WTC11 (cell line): ENCODE results near the gene PLPPR3. TPM values are rescaled to one million over a fixed set of nuclear protein-coding genes. Genes with fewer than 3 reads are reported as not detected.

ENCODE experiments used
- ATAC-seq: fragments of 200-7000 bp; cut with Tn5 transposase; 2 replicates; pipeline ENCODE4 v1.10.0; 2021; ENCODE audit warnings: mild to moderate bottlenecking, moderate library complexity
- CTCF ChIA-PET: fragments of 300-600 bp; sonication (Branson Sonifier 250); formaldehyde crosslinking; loops from one replicate; lab custom pipeline; 2021; ENCODE audit warnings: antibody characterized with exemption; lab: Charles Lee
- POLR2A ChIA-PET: fragments of 350-600 bp; sonication (Branson Sonifier 250); formaldehyde crosslinking; loops from one replicate; lab custom pipeline; 2021; ENCODE audit warnings: antibody characterized with exemption; lab: Charles Lee
- DNase-seq: peaks from one replicate; pipeline ENCODE4 v3.0.0; 2021; ENCODE audit warnings: low spot score
- H3K27ac Mint-ChIP-seq: 2 replicates; pipeline ENCODE4 v1.8.0; 2021; ENCODE audit warnings: mixed read lengths
- H3K27me3 Mint-ChIP-seq: 2 replicates; pipeline ENCODE4 v1.8.0; 2021; ENCODE audit warnings: low read depth, mild to moderate bottlenecking, moderate library complexity, mixed read lengths
- H3K36me3 Mint-ChIP-seq: 2 replicates; pipeline ENCODE4 v1.8.0; 2021; ENCODE audit warnings: mixed read lengths
- H3K4me1 Mint-ChIP-seq: 2 replicates; pipeline ENCODE4 v1.8.0; 2022; ENCODE audit warnings: mixed read lengths
- H3K4me3 Mint-ChIP-seq: 2 replicates; pipeline ENCODE4 v1.8.0; 2021; ENCODE audit warnings: mild to moderate bottlenecking, moderate library complexity, mixed read lengths
- H3K9me3 Mint-ChIP-seq: 2 replicates; pipeline ENCODE4 v1.8.0; 2021; ENCODE audit warnings: mixed read lengths
- ETV6 ChIP-seq: sonication (generic); formaldehyde crosslinking; IDR thresholded peaks from 2 replicates; pipeline ENCODE4 v1.8.1; 2022; ENCODE audit warnings: mild to moderate bottlenecking, missing genetic modification reagents
- FOXP1 ChIP-seq: sonication (generic); formaldehyde crosslinking; IDR thresholded peaks from 2 replicates; pipeline ENCODE4 v1.8.0; 2022; ENCODE audit warnings: missing genetic modification reagents, mild to moderate bottlenecking, moderate library complexity, borderline replicate concordance
- GTF2I ChIP-seq: fragments of 250-450 bp; sonication (Bioruptor Pico); conservative IDR thresholded peaks from 2 replicates; pipeline ENCODE4 v1.4.0; 2021; ENCODE audit warnings: mild to moderate bottlenecking
- IRF2 ChIP-seq: sonication (generic); formaldehyde crosslinking; IDR thresholded peaks from 2 replicates; pipeline ENCODE4 v1.8.0; 2022; ENCODE audit warnings: low read depth, missing genetic modification reagents, borderline replicate concordance
- KAT7 ChIP-seq: sonication (generic); formaldehyde crosslinking; IDR thresholded peaks from 2 replicates; pipeline ENCODE4 v1.8.1; 2023; ENCODE audit warnings: missing genetic modification reagents, mild to moderate bottlenecking, borderline replicate concordance
- NR1H2 ChIP-seq: sonication (generic); formaldehyde crosslinking; IDR thresholded peaks from 2 replicates; pipeline ENCODE4 v1.9.0; 2021; ENCODE audit warnings: mild to moderate bottlenecking, moderate library complexity, missing genetic modification reagents
- RORB ChIP-seq: fragments of 250-450 bp; sonication (Bioruptor Pico); IDR thresholded peaks from 2 replicates; pipeline ENCODE4 v1.9.0; 2021; ENCODE audit warnings: mild to moderate bottlenecking
- ZNF219 ChIP-seq: sonication (generic); formaldehyde crosslinking; IDR thresholded peaks from 2 replicates; pipeline ENCODE4 v1.8.0; 2023; ENCODE audit warnings: missing genetic modification reagents, mild to moderate bottlenecking, borderline replicate concordance
- total RNA-seq: library from RNA; stranded (reverse); gene quantifications from 3 replicates; pipeline ENCODE4 v1.2.3, GENCODE V29; 2021
- TF ChIP-seq, protein P1 (sequence below): fragments of 250-450 bp; sonication (Bioruptor Pico); IDR thresholded peaks from 2 replicates; pipeline ENCODE4 v1.9.0; 2021; ENCODE audit warnings: mild to moderate bottlenecking, borderline replicate concordance
- TF ChIP-seq, protein P2 (sequence below): sonication (generic); formaldehyde crosslinking; IDR thresholded peaks from 2 replicates; pipeline ENCODE4 v1.8.0; 2023; ENCODE audit warnings: mild to moderate bottlenecking, missing genetic modification reagents
- TF ChIP-seq, protein P3 (sequence below): fragments of 200-600 bp; IDR thresholded peaks from 2 replicates; pipeline ENCODE4 v1.8.0; 2022; ENCODE audit warnings: antibody characterized with exemption
- TF ChIP-seq, protein P4 (sequence below): sonication (generic); formaldehyde crosslinking; IDR thresholded peaks from 2 replicates; pipeline ENCODE4 v1.8.1; 2023; ENCODE audit warnings: mild to moderate bottlenecking, missing genetic modification reagents, borderline replicate concordance
- TF ChIP-seq, protein P5 (sequence below): sonication (generic); formaldehyde crosslinking; IDR thresholded peaks from 2 replicates; pipeline ENCODE4 v1.8.1; 2022; ENCODE audit warnings: low read depth, missing genetic modification reagents, borderline replicate concordance
- TF ChIP-seq, protein P6 (sequence below): fragments of 250-450 bp; sonication (Bioruptor Pico); IDR thresholded peaks from 2 replicates; pipeline ENCODE4 v2.1.2; 2022; ENCODE audit warnings: mild to moderate bottlenecking, moderate library complexity

Gene PLPPR3
- total RNA-seq, 1 experiment from 2014 or later, result 60.6 TPM

DNA sequence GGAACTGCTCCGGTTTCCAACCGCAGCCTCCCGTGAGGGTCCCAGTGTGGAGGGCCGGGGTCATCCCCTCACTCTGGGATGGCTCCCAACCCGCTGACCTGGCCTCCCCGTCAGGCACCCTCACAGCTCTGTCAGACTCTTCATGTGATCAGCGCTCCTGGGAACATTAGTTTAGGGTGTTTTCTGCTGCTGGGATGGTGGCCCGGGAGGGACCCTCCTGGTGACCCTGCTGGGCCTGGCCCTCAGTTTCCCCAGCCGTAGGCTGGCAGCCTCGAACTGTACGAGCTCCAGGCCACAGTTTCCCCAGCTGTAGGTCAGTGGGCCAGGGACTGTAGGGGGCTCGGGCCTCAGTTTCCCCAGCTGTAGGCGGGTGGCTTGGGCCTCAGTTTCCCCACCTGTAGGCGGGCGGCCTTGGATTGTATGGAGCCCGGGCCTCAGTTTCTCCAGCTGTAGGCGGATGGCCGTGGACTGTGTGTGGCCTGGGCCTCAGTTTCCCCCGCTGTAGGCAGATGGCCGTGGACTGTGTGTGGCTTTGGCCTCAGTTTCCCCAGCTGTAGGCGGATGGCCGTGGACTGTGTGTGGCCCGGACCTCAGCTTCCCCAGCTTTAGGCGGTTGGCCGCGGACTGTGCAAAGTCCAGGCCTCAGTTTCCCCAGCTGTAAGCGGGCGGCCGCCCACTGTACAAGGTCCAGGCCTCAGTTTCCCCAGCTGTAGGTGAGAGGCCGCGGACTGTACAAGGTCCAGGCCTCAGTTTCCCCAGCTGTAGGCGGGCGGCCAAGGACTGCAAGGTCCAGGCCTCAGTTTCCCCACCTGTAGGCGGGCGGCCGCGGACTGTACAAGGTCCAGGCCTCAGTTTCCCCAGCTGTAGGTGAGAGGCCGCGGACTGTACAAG lies 25.8 kb downstream of the PLPPR3 start:
- ChIA-PET CTCF (interaction anchor here (0.5 to 1.1 kb wide), 2 partner anchors 25 to 381 kb away, joined by 3 to 4 read pairs; no protein-coding TSS in a partner anchor), POLR2A (interaction anchor here (1.4 kb wide), 1 partner anchor 12 kb away, joined by 5 read pairs; no protein-coding TSS in a partner anchor)
- TF ChIP-seq KAT7 (CRISPR knock-in tag) (no peak), RORB (CRISPR knock-in tag) (no peak)
- TF ChIP-seq, protein P1, sequence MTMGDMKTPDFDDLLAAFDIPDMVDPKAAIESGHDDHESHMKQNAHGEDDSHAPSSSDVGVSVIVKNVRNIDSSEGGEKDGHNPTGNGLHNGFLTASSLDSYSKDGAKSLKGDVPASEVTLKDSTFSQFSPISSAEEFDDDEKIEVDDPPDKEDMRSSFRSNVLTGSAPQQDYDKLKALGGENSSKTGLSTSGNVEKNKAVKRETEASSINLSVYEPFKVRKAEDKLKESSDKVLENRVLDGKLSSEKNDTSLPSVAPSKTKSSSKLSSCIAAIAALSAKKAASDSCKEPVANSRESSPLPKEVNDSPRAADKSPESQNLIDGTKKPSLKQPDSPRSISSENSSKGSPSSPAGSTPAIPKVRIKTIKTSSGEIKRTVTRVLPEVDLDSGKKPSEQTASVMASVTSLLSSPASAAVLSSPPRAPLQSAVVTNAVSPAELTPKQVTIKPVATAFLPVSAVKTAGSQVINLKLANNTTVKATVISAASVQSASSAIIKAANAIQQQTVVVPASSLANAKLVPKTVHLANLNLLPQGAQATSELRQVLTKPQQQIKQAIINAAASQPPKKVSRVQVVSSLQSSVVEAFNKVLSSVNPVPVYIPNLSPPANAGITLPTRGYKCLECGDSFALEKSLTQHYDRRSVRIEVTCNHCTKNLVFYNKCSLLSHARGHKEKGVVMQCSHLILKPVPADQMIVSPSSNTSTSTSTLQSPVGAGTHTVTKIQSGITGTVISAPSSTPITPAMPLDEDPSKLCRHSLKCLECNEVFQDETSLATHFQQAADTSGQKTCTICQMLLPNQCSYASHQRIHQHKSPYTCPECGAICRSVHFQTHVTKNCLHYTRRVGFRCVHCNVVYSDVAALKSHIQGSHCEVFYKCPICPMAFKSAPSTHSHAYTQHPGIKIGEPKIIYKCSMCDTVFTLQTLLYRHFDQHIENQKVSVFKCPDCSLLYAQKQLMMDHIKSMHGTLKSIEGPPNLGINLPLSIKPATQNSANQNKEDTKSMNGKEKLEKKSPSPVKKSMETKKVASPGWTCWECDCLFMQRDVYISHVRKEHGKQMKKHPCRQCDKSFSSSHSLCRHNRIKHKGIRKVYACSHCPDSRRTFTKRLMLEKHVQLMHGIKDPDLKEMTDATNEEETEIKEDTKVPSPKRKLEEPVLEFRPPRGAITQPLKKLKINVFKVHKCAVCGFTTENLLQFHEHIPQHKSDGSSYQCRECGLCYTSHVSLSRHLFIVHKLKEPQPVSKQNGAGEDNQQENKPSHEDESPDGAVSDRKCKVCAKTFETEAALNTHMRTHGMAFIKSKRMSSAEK (CRISPR knock-in tag), result 0 out of 2 replicates have a peak, but pooled peaks have one; percentile 68
- TF ChIP-seq, protein P2, sequence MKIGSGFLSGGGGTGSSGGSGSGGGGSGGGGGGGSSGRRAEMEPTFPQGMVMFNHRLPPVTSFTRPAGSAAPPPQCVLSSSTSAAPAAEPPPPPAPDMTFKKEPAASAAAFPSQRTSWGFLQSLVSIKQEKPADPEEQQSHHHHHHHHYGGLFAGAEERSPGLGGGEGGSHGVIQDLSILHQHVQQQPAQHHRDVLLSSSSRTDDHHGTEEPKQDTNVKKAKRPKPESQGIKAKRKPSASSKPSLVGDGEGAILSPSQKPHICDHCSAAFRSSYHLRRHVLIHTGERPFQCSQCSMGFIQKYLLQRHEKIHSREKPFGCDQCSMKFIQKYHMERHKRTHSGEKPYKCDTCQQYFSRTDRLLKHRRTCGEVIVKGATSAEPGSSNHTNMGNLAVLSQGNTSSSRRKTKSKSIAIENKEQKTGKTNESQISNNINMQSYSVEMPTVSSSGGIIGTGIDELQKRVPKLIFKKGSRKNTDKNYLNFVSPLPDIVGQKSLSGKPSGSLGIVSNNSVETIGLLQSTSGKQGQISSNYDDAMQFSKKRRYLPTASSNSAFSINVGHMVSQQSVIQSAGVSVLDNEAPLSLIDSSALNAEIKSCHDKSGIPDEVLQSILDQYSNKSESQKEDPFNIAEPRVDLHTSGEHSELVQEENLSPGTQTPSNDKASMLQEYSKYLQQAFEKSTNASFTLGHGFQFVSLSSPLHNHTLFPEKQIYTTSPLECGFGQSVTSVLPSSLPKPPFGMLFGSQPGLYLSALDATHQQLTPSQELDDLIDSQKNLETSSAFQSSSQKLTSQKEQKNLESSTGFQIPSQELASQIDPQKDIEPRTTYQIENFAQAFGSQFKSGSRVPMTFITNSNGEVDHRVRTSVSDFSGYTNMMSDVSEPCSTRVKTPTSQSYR (CRISPR knock-in tag), result no peak
- TF ChIP-seq, protein P3, sequence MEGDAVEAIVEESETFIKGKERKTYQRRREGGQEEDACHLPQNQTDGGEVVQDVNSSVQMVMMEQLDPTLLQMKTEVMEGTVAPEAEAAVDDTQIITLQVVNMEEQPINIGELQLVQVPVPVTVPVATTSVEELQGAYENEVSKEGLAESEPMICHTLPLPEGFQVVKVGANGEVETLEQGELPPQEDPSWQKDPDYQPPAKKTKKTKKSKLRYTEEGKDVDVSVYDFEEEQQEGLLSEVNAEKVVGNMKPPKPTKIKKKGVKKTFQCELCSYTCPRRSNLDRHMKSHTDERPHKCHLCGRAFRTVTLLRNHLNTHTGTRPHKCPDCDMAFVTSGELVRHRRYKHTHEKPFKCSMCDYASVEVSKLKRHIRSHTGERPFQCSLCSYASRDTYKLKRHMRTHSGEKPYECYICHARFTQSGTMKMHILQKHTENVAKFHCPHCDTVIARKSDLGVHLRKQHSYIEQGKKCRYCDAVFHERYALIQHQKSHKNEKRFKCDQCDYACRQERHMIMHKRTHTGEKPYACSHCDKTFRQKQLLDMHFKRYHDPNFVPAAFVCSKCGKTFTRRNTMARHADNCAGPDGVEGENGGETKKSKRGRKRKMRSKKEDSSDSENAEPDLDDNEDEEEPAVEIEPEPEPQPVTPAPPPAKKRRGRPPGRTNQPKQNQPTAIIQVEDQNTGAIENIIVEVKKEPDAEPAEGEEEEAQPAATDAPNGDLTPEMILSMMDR, result no peak
- no peak for ATAC-seq
- Mint-ChIP-seq H3K4me3 (no peak overlapping the region), H3K27ac (no peak overlapping the region), H3K27me3 (no peaks in the 10 kb centered on the region), H3K36me3 (peaks cover 20% of the 10 kb centered on the region), H3K9me3 (no peaks in the 10 kb centered on the region), H3K4me1 (peaks cover 35% of the 10 kb centered on the region)
- DNase-seq, result no peak

DNA sequence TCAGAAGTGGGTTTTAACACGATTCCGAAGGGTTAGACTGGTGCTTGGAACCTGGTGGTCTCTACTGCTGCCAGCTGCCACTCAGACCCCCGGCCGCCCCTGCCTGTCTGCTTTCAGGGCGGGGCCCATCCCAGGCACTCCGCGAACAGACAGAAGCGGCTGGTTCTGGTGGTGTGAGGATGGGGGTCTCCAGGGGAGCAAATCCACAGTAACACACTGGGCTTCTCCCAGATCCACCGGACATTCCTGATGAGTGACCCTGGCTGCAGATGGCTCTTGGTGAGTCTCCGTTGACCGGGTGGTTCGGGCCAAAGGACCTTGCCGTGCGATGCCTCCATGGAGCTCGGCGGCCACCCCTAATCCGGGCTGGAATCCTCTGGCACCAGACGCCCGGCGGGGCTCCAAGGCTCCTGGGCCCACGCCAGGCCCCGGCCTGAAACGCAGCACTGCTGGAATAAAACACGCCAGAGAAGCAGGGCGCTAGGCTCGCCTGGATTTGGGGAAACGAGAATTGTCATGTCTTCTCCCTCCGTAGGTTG lies 26.6 kb downstream of the PLPPR3 start:
- Mint-ChIP-seq H3K36me3 (peaks cover 15% of the 10 kb centered on the region), H3K9me3 (no peaks in the 10 kb centered on the region), H3K27ac (no peak overlapping the region), H3K27me3 (no peaks in the 10 kb centered on the region), H3K4me1 (peaks cover 32% of the 10 kb centered on the region), H3K4me3 (no peak overlapping the region)
- ATAC-seq (no peak), DNase-seq (no peak)
- CTCF ChIA-PET, result interaction anchor here (0.6 kb wide), 1 partner anchor 68 kb away, joined by 3 read pairs; no protein-coding TSS in a partner anchor
- POLR2A ChIA-PET, result no interaction called here
- TF ChIP-seq, protein P4, sequence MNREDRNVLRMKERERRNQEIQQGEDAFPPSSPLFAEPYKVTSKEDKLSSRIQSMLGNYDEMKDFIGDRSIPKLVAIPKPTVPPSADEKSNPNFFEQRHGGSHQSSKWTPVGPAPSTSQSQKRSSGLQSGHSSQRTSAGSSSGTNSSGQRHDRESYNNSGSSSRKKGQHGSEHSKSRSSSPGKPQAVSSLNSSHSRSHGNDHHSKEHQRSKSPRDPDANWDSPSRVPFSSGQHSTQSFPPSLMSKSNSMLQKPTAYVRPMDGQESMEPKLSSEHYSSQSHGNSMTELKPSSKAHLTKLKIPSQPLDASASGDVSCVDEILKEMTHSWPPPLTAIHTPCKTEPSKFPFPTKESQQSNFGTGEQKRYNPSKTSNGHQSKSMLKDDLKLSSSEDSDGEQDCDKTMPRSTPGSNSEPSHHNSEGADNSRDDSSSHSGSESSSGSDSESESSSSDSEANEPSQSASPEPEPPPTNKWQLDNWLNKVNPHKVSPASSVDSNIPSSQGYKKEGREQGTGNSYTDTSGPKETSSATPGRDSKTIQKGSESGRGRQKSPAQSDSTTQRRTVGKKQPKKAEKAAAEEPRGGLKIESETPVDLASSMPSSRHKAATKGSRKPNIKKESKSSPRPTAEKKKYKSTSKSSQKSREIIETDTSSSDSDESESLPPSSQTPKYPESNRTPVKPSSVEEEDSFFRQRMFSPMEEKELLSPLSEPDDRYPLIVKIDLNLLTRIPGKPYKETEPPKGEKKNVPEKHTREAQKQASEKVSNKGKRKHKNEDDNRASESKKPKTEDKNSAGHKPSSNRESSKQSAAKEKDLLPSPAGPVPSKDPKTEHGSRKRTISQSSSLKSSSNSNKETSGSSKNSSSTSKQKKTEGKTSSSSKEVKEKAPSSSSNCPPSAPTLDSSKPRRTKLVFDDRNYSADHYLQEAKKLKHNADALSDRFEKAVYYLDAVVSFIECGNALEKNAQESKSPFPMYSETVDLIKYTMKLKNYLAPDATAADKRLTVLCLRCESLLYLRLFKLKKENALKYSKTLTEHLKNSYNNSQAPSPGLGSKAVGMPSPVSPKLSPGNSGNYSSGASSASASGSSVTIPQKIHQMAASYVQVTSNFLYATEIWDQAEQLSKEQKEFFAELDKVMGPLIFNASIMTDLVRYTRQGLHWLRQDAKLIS (CRISPR knock-in tag), result no peak
- TF ChIP-seq FOXP1 (CRISPR knock-in tag) (no peak), IRF2 (CRISPR knock-in tag) (no peak), RORB (CRISPR knock-in tag) (no peak), NR1H2 (CRISPR knock-in tag) (no peak), GTF2I (CRISPR knock-in tag) (no peak), ZNF219 (CRISPR knock-in tag) (no peak), ETV6 (CRISPR knock-in tag) (no peak)
- TF ChIP-seq, protein P5, sequence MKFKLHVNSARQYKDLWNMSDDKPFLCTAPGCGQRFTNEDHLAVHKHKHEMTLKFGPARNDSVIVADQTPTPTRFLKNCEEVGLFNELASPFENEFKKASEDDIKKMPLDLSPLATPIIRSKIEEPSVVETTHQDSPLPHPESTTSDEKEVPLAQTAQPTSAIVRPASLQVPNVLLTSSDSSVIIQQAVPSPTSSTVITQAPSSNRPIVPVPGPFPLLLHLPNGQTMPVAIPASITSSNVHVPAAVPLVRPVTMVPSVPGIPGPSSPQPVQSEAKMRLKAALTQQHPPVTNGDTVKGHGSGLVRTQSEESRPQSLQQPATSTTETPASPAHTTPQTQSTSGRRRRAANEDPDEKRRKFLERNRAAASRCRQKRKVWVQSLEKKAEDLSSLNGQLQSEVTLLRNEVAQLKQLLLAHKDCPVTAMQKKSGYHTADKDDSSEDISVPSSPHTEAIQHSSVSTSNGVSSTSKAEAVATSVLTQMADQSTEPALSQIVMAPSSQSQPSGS (CRISPR knock-in tag), result no peak
- TF ChIP-seq, protein P6, sequence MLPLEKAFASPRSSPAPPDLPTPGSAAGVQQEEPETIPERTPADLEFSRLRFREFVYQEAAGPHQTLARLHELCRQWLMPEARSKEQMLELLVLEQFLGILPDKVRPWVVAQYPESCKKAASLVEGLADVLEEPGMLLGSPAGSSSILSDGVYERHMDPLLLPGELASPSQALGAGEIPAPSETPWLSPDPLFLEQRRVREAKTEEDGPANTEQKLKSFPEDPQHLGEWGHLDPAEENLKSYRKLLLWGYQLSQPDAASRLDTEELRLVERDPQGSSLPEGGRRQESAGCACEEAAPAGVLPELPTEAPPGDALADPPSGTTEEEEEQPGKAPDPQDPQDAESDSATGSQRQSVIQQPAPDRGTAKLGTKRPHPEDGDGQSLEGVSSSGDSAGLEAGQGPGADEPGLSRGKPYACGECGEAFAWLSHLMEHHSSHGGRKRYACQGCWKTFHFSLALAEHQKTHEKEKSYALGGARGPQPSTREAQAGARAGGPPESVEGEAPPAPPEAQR, result no peak
